Stimulated activated CD8-positive, alpha-beta memory T cell treated with anti-CD3 and anti-CD28 coated beads, Interleukin-2, amount 100 ng/mL, for 48 hours (primary cell): ENCODE results near the gene IRF4.
"Not testable (repeated sequence)": the region's sequence is repeated elsewhere in the genome, so short reads cannot be mapped to it uniquely, and the experiment has no call there.

Source experiments
- DNase-seq, 2 donors: peaks; one replicate each; pipeline ENCODE4 v3.0.0-alpha.2; 2020; ENCODE audit warnings: low read depth in 2 of 2

Gene IRF4

DNA sequence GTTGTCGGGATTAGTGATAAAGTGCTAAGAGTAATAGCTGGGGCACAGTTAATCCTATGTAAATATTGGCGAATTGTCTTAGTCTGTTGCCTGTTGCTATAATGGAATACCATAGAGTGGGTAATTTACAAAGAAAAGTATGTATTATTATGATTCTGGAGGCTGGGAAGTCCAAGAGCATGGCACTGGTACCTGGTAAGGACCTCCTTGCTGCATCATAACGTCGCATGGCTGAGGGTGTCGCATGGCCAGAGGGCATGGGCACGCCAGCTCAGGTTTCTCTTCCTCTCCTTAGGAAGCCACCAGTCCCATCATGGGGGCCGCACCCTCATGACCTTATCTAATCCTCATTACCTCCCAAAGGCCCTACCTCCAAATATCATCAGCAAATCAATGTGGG is 29.7 kb downstream of the IRF4 start:
- no peak for DNase-seq

DNA sequence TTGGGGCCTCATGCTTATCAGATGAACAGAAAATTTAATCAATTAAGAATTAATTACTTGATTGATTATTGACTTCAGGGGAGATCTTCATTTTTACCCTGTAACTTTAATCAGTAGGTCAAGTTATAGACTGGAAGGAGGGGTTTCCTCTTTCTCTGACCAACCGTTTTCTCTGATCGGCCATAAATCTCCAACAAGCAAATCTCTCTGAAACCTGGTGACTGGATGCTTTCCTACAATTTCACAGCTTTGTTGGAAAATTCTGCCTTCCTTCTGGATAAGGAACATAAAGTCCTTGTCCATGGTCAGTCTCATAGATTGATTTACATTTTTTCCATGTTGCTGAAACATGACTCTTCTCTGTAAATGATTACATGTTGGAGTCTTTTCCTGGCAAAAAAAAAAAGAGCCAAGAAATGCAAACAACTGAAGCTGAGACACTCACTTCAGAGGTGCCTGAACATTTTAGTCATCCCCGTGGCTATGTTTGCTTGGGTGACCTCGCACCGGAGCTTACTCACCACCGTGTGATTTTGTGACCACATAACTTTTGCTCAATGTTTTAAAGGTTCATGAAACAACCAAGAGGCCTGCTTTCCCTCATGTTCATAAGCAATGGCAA is 31.0 kb downstream of the IRF4 start:
- DNase-seq: no peak

DNA sequence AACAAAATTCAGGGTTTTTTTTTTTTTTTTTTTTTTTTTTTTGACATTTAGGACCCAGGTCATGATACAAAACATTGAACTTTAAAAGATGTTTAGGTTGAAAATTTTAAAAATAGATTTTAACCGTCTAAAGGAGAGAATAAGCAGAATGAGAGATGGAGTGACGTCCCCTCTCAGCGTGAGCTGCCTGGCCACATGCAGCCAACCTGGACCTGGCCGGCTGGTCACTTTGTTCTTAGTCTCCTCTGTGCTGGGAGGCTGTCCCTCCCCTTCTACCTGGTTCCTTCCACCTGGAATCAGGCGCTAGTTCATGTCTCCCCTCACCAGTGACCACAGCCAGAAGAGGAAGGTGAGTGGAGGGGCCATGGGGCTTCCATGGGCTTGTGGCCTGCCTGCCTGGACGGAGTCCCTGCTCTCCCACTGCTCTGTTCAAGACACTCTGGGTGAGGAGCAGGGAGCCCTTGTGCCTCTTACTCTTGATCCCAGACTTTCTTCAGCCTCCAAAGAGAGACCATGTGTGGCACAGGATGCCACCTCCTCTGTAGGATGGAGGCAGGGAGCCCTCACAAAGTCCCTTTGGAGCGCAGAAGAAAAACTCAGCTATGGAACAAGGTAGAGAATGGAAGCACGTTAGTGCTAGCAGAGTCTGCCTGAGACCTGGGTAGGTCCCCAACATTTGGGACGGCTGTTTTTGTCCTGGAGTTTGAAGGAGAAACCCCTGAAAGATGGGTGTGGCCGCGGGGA is 31.7 kb downstream of the IRF4 start:
- DNase-seq: no peak

DNA sequence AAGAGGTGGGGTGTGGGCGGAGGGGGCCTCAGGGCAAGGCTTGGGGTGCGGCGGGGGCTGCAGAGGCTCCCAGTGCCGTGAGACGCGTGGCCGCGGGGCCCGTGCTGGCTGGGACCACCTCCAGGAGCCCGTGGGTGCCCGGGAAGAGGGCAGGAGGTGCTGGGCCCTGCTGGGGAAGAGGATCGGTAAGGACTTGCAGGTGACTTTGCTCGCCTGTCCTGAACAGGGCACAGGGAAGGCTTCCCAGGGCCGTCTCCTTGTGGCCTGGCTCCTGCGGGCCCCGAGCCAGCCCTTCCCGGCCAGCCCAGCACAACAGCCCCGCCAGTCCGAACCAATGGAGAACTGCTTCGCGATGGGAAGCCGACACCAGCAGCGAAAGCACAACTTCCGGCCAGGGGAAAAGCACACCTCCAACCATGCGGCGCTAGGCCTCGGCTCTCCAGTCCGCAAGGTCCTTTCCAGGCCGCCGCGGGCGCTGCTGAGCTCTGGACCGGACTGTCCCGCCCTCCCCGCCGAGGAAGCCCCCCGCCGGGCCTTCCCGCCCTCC is 32.3 kb downstream of the IRF4 start:
- DNase-seq: no peak

DNA sequence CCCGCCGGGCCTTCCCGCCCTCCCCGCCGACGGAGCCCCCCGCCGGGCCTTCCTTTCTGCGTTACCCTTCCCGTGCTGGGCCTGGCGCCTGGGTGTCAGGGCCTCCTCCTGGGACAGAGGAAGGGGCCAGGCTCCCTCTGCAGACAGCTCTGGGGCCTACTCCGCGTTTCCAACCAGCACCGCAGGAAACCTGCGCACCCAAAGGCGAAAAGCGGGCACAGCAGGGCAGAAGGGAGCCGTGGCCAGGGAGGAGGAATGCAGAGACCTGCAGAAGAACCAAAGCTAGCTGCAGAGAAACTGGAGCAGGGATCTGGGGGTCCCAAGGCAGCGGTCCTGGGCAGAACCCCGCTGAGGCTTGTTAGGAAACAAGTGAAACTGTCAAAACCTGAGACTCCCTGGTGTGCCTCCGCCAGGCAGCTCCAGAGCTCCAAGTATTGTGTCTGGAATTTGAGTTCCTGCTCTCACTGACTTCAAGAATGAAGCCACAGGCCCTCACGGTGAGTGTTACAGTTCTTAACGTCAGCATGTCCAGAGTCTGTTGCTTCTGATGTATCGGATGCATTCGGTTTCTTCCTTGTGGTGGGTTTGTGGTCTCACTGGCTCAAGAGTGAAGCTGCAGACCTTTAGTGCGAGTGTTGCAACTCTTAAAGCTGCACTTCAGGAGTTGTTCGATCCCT is 33.3 kb downstream of the IRF4 start:
- no peak for DNase-seq

DNA sequence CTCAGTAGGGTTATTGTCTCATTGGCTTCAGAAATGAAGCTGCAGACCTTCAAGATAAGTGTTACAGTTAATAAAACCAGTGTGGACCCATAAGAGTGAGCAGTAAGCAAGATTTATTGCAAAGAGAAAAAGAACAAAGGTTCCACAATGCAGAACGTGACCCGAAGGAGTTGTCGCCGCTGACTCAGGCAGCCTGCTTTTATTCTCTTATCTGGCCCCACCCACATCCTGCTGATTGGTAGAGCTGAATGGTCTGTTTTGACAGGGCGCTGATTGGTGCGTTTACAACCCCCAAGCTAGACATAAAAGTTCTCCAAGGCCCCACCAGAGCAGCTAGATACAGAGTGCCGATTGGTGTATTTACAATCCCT is 33.9 kb downstream of the IRF4 start:
- not testable (repeated sequence) for DNase-seq

DNA sequence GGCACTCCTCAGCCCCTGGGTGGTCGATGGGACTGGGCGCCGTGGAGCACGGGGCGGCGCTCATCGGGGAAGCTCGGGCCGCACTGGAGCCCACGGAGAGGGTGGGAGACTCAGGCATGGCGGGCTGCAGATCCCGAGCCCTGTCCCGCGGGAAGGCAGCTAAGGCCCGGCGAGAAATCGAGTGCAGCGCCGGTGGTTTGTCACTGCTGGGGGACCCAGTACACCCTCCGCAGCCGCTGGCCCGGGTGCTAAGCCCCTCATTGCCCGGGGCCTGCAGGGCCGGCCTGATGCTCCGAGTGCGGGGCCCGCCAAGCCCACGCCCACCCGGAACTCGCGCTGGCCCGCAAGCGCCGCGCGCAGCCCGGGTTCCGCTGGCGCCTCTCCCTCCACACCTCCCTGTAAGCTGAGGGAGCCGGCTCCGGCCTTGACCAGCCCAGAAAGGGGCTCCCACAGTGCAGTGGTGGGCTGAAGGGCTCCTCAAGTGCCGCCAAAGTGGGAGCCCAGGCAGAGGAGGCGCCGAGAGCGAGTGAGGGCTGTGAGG is 34.7 kb downstream of the IRF4 start:
- DNase-seq: not testable (repeated sequence)

DNA sequence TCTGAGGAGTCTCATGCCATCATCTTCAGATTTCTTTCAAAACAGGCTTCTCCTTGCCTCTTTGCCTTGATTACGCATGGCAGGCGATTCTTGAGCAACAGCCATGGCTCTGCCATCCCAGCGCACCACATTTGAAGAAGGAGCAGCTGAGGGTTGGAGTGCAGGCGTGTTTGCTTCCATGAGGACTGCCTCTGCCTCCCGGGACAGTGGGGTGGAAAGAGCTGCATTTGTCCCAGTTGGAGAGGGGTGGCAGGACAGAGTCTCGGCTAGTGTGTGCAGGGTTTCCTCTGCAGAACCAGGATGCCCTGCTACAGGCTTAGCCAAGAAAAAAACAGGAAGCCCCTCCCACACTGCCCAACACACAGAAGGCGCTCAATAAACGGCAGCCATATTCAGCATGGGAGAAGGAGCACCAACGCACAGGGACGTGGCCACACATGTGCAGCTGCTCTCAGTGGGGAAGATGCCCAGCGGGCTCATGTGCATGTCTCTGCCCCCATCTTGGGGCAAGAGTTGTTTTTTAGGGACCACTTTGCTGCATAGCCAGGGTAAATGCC is 36.6 kb downstream of the IRF4 start:
- DNase-seq: no peak

DNA sequence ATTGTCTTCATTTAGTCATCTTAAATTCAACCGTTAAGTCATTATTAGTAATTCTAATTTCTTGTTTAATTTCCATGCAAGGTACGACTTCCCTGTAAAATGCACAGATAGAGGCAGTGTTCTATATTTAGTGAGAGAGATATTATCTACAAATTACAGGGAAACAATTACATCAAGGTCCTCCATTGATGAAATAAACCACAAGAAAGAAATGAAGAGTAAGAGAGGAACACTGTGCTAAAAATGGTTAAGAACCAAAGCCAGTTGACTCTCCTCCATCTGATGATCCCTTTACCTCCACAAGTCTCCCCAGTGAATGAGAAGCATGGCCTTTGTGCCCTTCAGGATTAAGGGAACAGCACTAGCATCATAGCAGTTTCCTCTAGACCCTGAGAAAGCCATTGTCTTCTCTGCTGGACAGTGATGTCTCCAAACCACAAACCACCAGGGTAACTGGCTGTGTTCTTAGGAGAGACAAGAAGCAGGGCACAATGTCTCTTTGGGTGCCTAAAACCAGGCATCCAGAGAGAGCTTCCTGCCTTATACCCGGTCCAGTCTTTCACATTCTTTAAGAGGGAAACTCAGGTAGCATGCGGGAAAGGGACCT is 38.1 kb downstream of the IRF4 start:
- DNase-seq: no peak

DNA sequence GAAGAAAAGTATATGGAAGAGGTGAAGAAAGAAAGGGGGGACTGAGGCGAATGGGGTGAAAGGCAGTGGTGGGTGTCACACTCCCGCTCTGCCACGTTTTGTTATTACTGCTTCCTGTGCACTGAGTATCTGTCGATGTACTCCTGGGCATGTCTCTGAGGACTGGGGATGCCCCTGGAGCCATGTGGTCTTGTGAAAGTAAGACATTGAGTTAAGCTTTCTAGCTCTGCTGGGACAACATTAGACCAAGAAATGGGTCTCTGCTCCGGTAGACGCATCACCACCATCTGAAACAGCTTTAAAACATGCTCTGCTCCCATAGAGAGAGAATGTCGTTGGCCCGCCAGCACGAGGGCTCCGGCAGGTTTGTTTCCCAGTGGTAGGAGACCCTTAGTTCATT is 40.0 kb downstream of the IRF4 start:
- DNase-seq: no peak

DNA sequence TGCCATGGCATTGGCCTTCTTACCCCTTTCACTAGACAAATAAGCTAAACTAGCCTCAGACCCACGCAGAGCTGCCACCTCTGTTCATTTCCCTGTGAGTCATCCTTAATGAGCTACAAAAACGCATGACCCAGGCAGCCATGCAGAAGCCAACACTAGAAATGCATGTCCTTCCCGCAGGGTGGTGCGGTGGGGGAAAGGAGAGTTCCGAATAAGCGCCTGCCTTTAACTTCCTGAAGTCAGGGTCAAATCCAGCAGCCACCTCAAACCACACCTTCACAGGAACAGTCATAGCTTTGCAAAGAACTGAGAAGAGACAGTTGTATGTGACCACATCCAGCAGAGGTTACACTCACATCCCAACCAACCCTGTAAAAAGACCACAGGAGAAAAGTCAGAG is 40.4 kb downstream of the IRF4 start:
- DNase-seq: peak; percentile 52 to 58

DNA sequence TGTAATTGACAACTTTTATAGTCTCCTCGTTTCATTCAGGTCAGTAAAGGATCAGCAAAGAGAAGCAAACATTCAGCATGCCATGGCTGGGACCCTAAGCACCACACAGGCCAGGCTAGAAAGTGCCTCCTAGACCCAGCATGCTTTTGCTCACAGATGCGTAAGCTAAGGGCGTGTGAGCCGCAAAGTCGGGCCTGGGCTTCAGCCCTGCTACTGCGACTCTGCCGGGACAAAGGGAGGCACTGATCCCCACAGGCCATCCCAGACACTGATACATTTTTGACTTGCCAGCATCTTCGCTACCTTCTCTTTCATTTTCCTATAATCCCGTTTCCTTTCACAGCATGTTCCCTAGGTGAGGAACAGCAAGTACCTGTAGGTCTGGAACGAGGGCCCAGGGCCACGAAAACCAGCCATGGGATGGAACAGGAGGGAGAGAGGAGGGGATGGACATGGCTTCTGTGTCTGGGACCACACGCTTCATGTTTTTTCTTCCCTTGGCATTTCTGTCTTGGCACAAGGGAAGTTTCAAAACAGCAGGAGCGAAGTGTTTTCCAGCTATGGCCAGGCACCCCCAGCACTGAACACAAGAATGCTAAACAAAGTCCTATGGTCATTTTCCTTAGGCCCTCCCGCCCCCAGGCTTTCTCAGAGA is 42.6 kb downstream of the IRF4 start:
- no peak for DNase-seq

DNA sequence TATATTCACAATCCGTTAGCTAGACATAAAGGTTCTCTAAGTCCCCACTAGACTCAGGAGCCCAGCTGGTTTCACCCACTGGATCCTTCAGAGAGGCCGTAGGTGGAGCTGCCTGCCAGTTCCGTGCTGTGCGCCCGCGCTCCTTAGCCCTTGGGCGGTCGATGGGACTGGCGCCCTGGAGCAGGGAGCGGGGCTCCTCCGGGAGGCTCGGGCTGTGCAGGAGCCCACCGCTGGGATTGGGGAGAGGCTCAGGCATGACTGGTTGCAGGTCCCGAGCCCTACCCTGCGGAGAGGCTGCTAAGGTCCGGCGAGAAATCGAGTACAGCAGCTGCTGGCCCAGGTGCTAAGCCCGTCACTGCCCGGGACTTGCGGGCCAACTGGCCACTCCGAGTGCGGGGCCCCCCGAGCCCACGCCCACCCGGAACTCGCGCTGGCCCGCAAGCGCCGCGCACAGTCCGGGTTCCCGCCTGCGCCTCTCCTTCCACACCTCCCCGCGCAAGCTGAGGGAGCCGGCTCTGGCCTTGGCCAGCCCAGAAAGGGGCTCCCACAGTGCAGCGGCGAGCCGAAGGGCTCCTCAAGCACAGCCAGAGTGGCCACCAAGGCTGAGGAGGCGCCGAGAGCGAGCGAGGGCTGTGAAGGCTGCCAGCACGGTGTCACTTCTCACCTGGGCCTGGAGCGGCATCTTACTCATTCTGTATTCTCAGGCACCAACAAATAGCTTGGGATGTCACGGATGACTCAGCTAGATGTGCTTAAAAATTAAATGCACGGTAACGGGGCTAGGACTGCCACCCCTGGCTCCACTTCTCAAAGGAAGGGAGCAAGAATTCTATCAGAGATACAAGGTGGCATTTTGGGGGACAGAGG is 44.1 kb downstream of the IRF4 start:
- DNase-seq: no peak

DNA sequence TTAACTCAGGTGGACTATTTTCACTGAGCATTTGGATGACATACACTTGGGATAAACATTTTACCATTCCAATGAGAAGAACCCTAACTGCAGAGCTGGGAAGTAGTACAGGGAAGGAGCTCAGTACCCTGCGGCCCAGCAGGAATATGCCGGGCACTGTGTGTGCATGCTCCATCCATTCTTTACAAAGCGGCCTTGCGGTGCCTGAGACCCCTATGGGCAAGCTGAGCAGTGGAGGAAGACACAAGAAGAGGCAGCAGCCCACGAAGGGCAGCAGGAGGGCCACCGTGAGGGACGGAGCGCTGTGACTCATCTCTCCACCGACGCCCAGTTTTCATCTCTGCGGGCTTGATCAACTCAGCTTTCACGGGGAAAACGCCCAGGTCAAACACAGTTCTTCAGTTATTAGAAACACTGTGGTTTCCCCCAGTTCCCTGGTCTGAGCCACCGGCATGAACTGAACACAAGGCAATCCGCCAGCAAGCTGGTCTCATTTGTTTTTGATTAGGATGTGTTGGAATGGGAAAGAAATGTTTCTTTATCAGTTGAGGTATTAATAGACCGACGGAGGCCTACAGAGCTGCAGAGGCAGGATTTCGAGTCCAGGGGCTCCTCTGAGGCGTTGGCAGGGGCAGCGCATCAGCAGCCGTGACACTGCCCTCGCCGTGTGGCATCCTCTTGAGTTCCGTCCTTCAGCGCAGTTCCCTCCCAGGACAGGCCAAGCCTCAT is 44.9 kb downstream of the IRF4 start:
- no peak for DNase-seq

DNA sequence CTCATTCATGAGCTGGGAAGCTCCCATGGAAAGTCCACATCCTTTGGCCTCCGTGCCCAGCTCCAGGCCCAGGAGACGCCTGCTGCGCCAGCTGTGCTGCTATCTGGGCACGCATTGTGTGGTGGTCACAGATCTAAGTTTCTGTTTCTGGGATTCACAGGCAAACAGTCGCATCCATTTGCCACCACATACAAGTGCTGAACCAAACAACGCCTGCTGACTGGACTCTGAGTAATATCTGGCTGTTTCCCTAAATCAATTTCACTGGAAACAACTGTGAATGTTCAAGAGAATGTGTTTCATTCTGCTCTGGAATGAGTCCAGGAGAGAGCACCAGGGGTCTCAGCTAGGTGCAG is 45.5 kb downstream of the IRF4 start:
- DNase-seq: no peak

DNA sequence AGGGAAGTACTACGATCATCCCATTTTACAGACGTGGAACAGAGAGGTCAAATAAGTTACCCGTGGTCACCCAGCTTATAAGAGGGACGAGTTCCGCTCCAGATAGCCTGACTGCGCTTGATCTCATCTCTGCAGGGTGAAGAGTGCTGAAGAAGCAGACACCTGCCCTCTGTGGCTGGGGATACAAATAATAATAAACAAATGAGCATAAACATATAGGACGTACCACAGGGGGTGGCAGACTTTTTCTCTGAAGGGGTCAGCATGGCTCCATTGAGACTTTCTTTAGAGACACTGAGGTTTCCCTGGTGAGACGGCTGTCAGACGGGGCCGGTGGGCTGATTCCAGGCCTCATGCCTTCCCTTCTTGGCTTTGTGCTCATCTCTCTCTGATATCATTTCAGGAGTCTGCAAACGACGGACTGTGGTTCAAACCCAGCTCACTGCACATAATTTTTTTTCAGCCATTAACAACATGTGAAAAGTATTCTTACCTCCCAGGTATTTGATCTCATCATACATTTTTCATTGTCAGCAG is 47.1 kb downstream of the IRF4 start:
- no peak for DNase-seq

DNA sequence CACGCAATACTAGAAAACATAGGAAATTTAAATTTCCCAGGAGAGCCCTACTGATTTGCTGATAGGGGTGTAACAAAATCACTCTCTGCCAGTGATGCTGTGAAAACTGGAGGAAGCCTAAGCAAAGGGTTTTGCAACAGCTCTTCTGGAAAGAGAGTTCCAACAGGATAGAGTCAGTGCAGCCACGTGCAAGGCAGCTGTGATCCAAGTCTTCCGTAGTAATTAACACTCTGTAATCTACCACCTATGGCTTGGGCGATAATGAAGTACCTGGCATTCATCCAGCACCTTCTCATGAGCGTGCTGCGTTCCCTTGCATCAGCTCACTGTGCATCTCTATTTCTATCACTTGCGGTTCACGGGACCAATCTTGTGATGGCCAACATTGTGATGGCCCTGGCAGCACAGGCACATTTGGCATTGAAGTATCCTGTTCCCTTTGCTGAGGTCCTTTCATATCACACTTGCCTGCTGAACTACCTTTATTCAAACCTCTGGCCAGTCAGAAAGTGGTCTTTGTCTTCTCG is 48.2 kb downstream of the IRF4 start:
- no peak for DNase-seq

DNA sequence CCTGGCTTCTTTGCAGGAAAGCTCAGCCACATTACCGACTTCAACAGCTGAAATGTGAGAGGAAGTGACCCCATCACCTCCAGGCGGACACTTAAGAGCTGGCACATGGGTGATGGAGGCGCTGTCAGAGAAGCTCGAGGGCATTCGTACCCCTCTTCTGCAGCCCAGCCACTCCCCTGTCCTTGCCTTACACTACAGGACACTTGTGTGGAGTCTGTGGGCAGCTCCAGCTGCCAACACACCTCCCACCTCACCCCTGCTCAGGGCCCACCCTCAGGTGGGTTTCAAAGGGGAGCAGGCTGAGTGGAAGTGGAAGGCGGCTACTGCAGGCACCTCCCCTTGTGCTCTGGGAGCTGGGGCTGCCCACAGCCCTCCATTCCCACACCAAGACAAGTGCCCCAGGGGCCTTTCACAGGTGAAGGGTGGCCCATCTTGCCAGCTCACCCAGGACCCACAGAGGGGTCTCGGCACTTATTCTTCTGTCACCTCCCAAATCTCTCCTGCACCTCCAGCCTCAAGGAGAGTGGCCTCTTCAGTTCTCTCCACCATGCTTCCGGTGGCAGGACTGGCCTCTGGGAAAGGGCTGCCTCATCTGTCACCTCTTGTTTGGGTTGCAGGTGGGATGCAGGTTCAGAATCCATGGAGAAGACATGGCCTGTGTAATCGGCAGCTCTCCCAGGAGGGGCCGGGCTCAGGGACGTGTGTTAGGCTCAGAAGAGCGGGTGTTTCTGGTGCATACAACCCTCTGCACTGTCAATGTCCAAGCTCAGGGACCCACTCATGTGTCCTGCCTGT is 49.8 kb downstream of the IRF4 start:
- DNase-seq: no peak
